ENCODE measurements around the gene TRIM7. TPM values are rescaled to one million over a fixed set of nuclear protein-coding genes. Genes with fewer than 3 reads are reported as not detected.

TRIM7 gene
- polyA plus RNA-seq, 1 donor from 2014 or later, result 2.1 TPM

DNA sequence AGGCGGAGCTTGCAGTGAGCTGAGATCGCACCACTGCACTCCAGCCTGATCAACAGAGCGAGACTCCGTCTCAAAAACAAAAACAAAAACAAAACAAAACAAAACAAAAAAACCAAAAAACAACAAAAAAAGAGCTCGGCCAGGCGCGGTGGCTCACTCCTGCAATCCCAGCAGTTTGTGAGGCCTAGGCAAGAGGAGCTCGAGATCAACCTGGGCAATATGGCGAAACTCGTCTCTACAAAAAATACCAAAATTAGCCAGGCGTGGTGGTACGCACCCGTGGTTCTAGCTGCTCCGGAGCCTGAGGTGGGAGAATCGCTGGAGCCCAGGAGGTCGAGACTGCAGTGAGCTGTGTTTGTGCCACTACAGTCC lies 20.2 kb downstream of the TRIM7 start:
- Histone ChIP-seq H3K9me3 (ENCODE audit: low read length) (no peaks in the 10 kb centered on the region), H3K27ac (ENCODE audit: low read length) (no peak overlapping the region), H3K4me2 (ENCODE audit: low read length) (no peak overlapping the region), H3K79me2 (replicated peaks; ENCODE audit: insufficient read depth, low read length) (no peaks in the 10 kb centered on the region), H3K27me3 (ENCODE audit: insufficient read depth, low read depth, low read length) (no peaks in the 10 kb centered on the region), H3K36me3 (ENCODE audit: insufficient read depth, low read length) (no peaks in the 10 kb centered on the region), H3F3A (ENCODE audit: insufficient read depth, low read length, poor library complexity, severe bottlenecking) (no peaks in the 10 kb centered on the region), H3K4me3 (ENCODE audit: low read length) (no peak overlapping the region), H3K9ac (ENCODE audit: low read length) (no peak overlapping the region), H3K9me2 (ENCODE audit: insufficient read depth, low read length) (no peaks in the 10 kb centered on the region), H4K20me1 (ENCODE audit: insufficient read depth) (no peaks in the 10 kb centered on the region), H2AFZ (ENCODE audit: low read depth, low read length) (no peak overlapping the region)
- TF ChIP-seq, protein P1, sequence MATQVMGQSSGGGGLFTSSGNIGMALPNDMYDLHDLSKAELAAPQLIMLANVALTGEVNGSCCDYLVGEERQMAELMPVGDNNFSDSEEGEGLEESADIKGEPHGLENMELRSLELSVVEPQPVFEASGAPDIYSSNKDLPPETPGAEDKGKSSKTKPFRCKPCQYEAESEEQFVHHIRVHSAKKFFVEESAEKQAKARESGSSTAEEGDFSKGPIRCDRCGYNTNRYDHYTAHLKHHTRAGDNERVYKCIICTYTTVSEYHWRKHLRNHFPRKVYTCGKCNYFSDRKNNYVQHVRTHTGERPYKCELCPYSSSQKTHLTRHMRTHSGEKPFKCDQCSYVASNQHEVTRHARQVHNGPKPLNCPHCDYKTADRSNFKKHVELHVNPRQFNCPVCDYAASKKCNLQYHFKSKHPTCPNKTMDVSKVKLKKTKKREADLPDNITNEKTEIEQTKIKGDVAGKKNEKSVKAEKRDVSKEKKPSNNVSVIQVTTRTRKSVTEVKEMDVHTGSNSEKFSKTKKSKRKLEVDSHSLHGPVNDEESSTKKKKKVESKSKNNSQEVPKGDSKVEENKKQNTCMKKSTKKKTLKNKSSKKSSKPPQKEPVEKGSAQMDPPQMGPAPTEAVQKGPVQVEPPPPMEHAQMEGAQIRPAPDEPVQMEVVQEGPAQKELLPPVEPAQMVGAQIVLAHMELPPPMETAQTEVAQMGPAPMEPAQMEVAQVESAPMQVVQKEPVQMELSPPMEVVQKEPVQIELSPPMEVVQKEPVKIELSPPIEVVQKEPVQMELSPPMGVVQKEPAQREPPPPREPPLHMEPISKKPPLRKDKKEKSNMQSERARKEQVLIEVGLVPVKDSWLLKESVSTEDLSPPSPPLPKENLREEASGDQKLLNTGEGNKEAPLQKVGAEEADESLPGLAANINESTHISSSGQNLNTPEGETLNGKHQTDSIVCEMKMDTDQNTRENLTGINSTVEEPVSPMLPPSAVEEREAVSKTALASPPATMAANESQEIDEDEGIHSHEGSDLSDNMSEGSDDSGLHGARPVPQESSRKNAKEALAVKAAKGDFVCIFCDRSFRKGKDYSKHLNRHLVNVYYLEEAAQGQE (IDR thresholded peaks at IDR 0.05; ENCODE audit: borderline replicate concordance), result no peak
- TF ChIP-seq POLR2AphosphoS5 (IDR thresholded peaks at IDR 0.05), result no peak
- TF ChIP-seq EP300 (conservative IDR thresholded peaks at IDR 0.05; ENCODE audit: poor library complexity, severe bottlenecking), result no peak
- no peak for TF ChIP-seq MXI1 (conservative IDR thresholded peaks at IDR 0.05; ENCODE audit: poor library complexity, severe bottlenecking)
- TF ChIP-seq, protein P2, sequence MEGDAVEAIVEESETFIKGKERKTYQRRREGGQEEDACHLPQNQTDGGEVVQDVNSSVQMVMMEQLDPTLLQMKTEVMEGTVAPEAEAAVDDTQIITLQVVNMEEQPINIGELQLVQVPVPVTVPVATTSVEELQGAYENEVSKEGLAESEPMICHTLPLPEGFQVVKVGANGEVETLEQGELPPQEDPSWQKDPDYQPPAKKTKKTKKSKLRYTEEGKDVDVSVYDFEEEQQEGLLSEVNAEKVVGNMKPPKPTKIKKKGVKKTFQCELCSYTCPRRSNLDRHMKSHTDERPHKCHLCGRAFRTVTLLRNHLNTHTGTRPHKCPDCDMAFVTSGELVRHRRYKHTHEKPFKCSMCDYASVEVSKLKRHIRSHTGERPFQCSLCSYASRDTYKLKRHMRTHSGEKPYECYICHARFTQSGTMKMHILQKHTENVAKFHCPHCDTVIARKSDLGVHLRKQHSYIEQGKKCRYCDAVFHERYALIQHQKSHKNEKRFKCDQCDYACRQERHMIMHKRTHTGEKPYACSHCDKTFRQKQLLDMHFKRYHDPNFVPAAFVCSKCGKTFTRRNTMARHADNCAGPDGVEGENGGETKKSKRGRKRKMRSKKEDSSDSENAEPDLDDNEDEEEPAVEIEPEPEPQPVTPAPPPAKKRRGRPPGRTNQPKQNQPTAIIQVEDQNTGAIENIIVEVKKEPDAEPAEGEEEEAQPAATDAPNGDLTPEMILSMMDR (IDR thresholded peaks at IDR 0.05; ENCODE audit: poor library complexity, severe bottlenecking), result no peak
- TF ChIP-seq EZH2 (IDR thresholded peaks at IDR 0.05; ENCODE audit: borderline replicate concordance, insufficient read depth, low read length, poor library complexity, severe bottlenecking), result no peak
- no peak for TF ChIP-seq TAF1 (IDR thresholded peaks at IDR 0.05; ENCODE audit: low read depth)
- TF ChIP-seq SMC3 (conservative IDR thresholded peaks at IDR 0.05; ENCODE audit: poor library complexity), result no peak
- no peak for TF ChIP-seq RAD21 (conservative IDR thresholded peaks at IDR 0.05)

DNA sequence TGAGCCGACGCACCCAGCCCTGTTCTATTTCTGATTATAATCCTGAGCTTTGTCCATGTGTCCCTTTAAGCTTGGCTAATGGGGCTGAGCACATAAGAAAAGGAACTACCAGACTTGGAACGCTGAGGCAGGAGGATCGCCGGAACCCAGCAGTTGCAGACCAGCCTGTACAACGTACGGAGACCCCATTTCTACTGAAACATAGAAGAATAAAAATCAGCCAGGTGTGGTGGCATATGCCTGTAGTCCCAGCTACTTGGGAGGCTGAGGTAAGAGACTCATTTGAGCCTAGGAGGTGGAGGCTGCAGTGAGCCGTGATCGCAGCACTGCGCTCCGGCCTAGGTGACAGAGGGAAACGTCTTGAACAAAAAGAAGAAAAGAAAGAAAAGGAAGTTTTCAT lies 22.3 kb downstream of the TRIM7 start:
- no peaks in the 10 kb centered on the region for H3K9me2 ChIP-seq (ENCODE audit: insufficient read depth, low read length)
- H3K79me2 ChIP-seq (replicated peaks; ENCODE audit: insufficient read depth, low read length), result no peaks in the 10 kb centered on the region
- no peak overlapping the region for H2AFZ ChIP-seq (ENCODE audit: low read depth, low read length)
- H3K4me2 ChIP-seq (ENCODE audit: low read length), result no peak overlapping the region
- H4K20me1 ChIP-seq (ENCODE audit: insufficient read depth), result no peaks in the 10 kb centered on the region
- H3K9ac ChIP-seq (ENCODE audit: low read length), result no peak overlapping the region
- no peaks in the 10 kb centered on the region for H3K9me3 ChIP-seq (ENCODE audit: low read length)
- no peaks in the 10 kb centered on the region for H3F3A ChIP-seq (ENCODE audit: insufficient read depth, low read length, poor library complexity, severe bottlenecking)
- no peaks in the 10 kb centered on the region for H3K36me3 ChIP-seq (ENCODE audit: insufficient read depth, low read length)
- no peaks in the 10 kb centered on the region for H3K27me3 ChIP-seq (ENCODE audit: insufficient read depth, low read depth, low read length)
- H3K4me3 ChIP-seq (ENCODE audit: low read length), result no peak overlapping the region
- TF ChIP-seq EZH2 (IDR thresholded peaks at IDR 0.05; ENCODE audit: borderline replicate concordance, insufficient read depth, low read length, poor library complexity, severe bottlenecking), result no peak
- no peak for TF ChIP-seq POLR2AphosphoS5 (IDR thresholded peaks at IDR 0.05)
- TF ChIP-seq SMC3 (conservative IDR thresholded peaks at IDR 0.05; ENCODE audit: poor library complexity), result no peak
- no peak for TF ChIP-seq MXI1 (conservative IDR thresholded peaks at IDR 0.05; ENCODE audit: poor library complexity, severe bottlenecking)
- TF ChIP-seq, protein P2 (IDR thresholded peaks at IDR 0.05; ENCODE audit: poor library complexity, severe bottlenecking), result no peak
- TF ChIP-seq, protein P1 (IDR thresholded peaks at IDR 0.05; ENCODE audit: borderline replicate concordance), result no peak
- TF ChIP-seq RAD21 (conservative IDR thresholded peaks at IDR 0.05), result no peak
- TF ChIP-seq TAF1 (IDR thresholded peaks at IDR 0.05; ENCODE audit: low read depth), result no peak
- TF ChIP-seq EP300 (conservative IDR thresholded peaks at IDR 0.05; ENCODE audit: poor library complexity, severe bottlenecking), result no peak
- H3K27ac ChIP-seq (ENCODE audit: low read length), result no peak overlapping the region

All from neural cell (in vitro differentiated cells).